HCT116 (cell line): Measurements from ENCODE around the gene GNG7. TPM values are rescaled to one million over a fixed set of nuclear protein-coding genes. Genes with fewer than 3 reads are reported as not detected.

Experiments
- ATAC-seq: fragments of 200-7000 bp; cut with Tn5 transposase; 2 replicates; pipeline ENCODE4 v1.9.1; 2020; ENCODE audit warnings: mild to moderate bottlenecking, moderate library complexity
- BruUV-seq: library from RNA; stranded (reverse); fragments of 400-500 nt; replicated peaks from 2 replicates; lab custom pipeline; 2021; lab: Mats Ljungman, UMichigan
- CTCF ChIA-PET: fragments of 300-600 bp; sonication (Branson Sonifier 250); formaldehyde crosslinking; loops from one replicate; lab custom pipeline; 2021; ENCODE audit warnings: antibody characterized with exemption; lab: Charles Lee
- POLR2A ChIA-PET: fragments of 300-600, 350-600 bp; sonication (Branson Sonifier 250); formaldehyde crosslinking; loops from one replicate; lab custom pipeline; 2021; ENCODE audit warnings: antibody characterized with exemption; lab: Charles Lee
- RAD21 ChIA-PET, 2 experiments: fragments of 300-600 bp; sonication (Branson Sonifier 250); formaldehyde crosslinking; loops; one replicate each; lab custom pipeline; 2023; ENCODE audit warnings: low total read pairs in 2 of 2; ENCODE audit not compliant: uncharacterized antibody in 2 of 2, unreplicated experiment in 2 of 2, low non-redundant PET in 1 of 2; lab: Charles Lee
- DNase-seq: peaks from one replicate; pipeline ENCODE4 v3.0.0-alpha.2; 2010; ENCODE audit warnings: low read depth, low spot score
- H2AFZ ChIP-seq: fragments of 200-600 bp; shearing (Covaris generic), sonication (generic); 2 replicates; pipeline ENCODE4 v1.6.1; 2017; ENCODE audit warnings: low read depth, mixed run types, mixed read lengths, antibody characterized with exemption, low read length; ENCODE audit not compliant: poor library complexity, severe bottlenecking
- H3K27ac ChIP-seq: 2 replicates; pipeline ENCODE4 v1.5.1; 2012; ENCODE audit warnings: low read depth, low read length
- H3K27me3 ChIP-seq: fragments of 200-600 bp; sonication (generic); 2 replicates; pipeline ENCODE4 v1.6.1; 2016; ENCODE audit warnings: mixed run types, low read length, mixed read lengths; ENCODE audit not compliant: insufficient read depth
- H3K36me3 ChIP-seq, 2 experiments: fragments of 200-500 bp in 1 of 2; fragments of 200-600 bp in 1 of 2; sonication (Bioruptor generic) in 1 of 2; sonication (generic) in 1 of 2; 2 replicates each; pipeline versions ENCODE4 v1.5.1 to v1.6.1; 2014 to 2016; ENCODE audit warnings: low read length in 2 of 2, inconsistent platforms in 1 of 2, mixed read lengths in 1 of 2, mixed run types in 1 of 2; ENCODE audit not compliant: insufficient read depth in 2 of 2, control insufficient read depth in 1 of 2
- H3K4me1 ChIP-seq, 2 experiments: fragments of 200-600 bp in 1 of 2; sonication (generic) in 1 of 2; 2 replicates each; pipeline versions ENCODE4 v1.5.1 to v1.6.1; 2012 to 2017; ENCODE audit warnings: low read length in 2 of 2, inconsistent platforms in 1 of 2, mild to moderate bottlenecking in 1 of 2, mixed read lengths in 1 of 2, mixed run types in 1 of 2, moderate library complexity in 1 of 2; ENCODE audit not compliant: insufficient read depth in 2 of 2, control insufficient read depth in 1 of 2
- H3K4me2 ChIP-seq: fragments of 200-600 bp; sonication (generic); 2 replicates; pipeline ENCODE4 v1.6.1; 2017; ENCODE audit warnings: mixed run types, low read length, mixed read lengths
- H3K4me3 ChIP-seq, 2 experiments: fragments of 200-600 bp in 1 of 2; sonication (generic) in 1 of 2; replicated peaks in 1 of 2; 2 replicates each; pipeline ENCODE4 v1.5.1; 2011 to 2016; ENCODE audit warnings: low read length in 2 of 2, control low read depth in 1 of 2, low read depth in 1 of 2, mild to moderate bottlenecking in 1 of 2, mixed read lengths in 1 of 2, mixed run types in 1 of 2
- H3K79me2 ChIP-seq: fragments of 200-600 bp; sonication (generic); 2 replicates; pipeline ENCODE4 v1.6.1; 2017; ENCODE audit warnings: mild to moderate bottlenecking, mixed run types, low read length, moderate library complexity, mixed read lengths; ENCODE audit not compliant: insufficient read depth
- H3K9ac ChIP-seq: fragments of 200-600 bp; sonication (generic); 2 replicates; pipeline ENCODE4 v1.6.1; 2016; ENCODE audit warnings: low read length, mixed read lengths
- H3K9me2 ChIP-seq: fragments of 200-600 bp; sonication (generic), shearing (Covaris generic); 2 replicates; pipeline ENCODE4 v1.6.1; 2017; ENCODE audit warnings: mixed run types, mild to moderate bottlenecking, moderate library complexity; ENCODE audit not compliant: insufficient read depth
- H3K9me3 ChIP-seq, 2 experiments: fragments of 200-500 bp in 1 of 2; fragments of 200-600 bp in 1 of 2; sonication (Bioruptor generic) in 1 of 2; sonication (generic) in 1 of 2; 2 replicates each; pipeline ENCODE4 v1.6.1; 2014 to 2017; ENCODE audit warnings: low read length in 2 of 2, mixed read lengths in 2 of 2, inconsistent platforms in 1 of 2, low read depth in 1 of 2, mild to moderate bottlenecking in 1 of 2, mixed run types in 1 of 2, moderate library complexity in 1 of 2; ENCODE audit not compliant: control insufficient read depth in 1 of 2, insufficient read depth in 1 of 2
- H4K20me1 ChIP-seq: fragments of 200-600 bp; sonication (generic), shearing (Covaris generic); 2 replicates; pipeline ENCODE4 v1.6.1; 2017; ENCODE audit warnings: mixed run types, mild to moderate bottlenecking, moderate library complexity; ENCODE audit not compliant: insufficient read depth
- EGR1 ChIP-seq: IDR thresholded peaks from 2 replicates; pipeline ENCODE4 v1.6.1; 2012; ENCODE audit warnings: low read depth
- RAD21 ChIP-seq: IDR thresholded peaks from 2 replicates; pipeline ENCODE4 v1.6.1; 2012; ENCODE audit warnings: low read depth, mild to moderate bottlenecking
- TCF7L2 ChIP-seq: IDR thresholded peaks from 2 replicates; pipeline ENCODE4 v1.7.0; 2011; ENCODE audit warnings: borderline replicate concordance, inconsistent platforms; ENCODE audit not compliant: insufficient read depth, insufficient read length; ENCODE audit errors: extremely low read depth
- ZFX ChIP-seq: fragments of 450-650 bp; IDR thresholded peaks from 2 replicates; pipeline ENCODE4 v1.6.1; 2017
- intact Hi-C: fragments of 100-400 bp; cut with micrococcal nuclease; formaldehyde crosslinking; loops from 2 replicates; pipeline ENCODE4 v1.10.0; 2022
- total RNA-seq: library from RNA; stranded (reverse); gene quantifications from one replicate; pipeline ENCODE4 v1.2.1, GENCODE V29; 2021; ENCODE audit not compliant: unreplicated experiment
- TF ChIP-seq, protein P1 (sequence below): IDR thresholded peaks from 2 replicates; pipeline ENCODE4 v1.6.1; 2012; ENCODE audit warnings: low read depth
- TF ChIP-seq, protein P2 (sequence below): IDR thresholded peaks from 2 replicates; pipeline ENCODE4 v1.6.1; 2012
- TF ChIP-seq, protein P3 (sequence below): IDR thresholded peaks from 2 replicates; pipeline ENCODE4 v1.6.1; 2011; ENCODE audit warnings: mild to moderate bottlenecking, low read length, moderate library complexity; ENCODE audit not compliant: insufficient replicate concordance; ENCODE audit errors: extremely low read depth

Gene GNG7
- total RNA-seq, 1 experiment from 2014 or later, result 11.3 TPM

DNA sequence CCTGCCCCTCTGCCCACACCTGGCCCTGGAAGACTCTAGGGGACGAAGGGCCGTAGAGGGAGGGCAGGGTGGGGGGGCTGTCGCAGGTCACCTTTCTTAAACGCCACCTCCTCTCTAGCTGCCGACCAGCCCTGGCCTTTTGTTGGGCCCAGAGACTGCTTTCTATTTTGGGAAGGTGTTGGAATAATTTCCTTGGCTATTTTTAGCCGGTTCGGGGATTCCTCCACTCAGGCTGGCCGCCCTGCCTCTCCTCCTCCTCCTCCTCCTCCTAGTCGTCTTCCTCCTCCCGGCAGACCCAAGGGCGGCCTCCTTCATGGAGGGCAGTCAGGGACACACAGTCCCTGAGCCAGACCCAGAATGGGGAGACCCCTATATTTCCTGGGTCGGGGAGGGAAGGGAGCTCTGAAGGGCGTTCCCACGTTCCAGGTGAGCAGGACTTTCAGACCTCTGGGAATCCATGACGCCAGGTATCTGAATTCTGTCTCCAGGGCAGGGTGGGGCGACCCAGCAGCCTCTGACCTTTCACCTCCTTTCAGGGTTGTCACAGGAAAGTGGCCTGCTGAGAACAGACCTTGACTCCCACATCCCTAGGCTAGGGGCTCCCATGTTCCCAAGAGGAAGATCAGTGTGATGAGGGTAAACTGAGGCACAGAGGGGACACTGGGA, 206.7 kb downstream of the GNG7 start:
- CTCF ChIA-PET, result interaction anchor here (1.4 to 2.6 kb wide), 2 partner anchors 8 to 84 kb away, joined by 7 read pairs; no protein-coding TSS in a partner anchor
- peak overlapping the region; percentile 54 to 66 for H3K4me3 ChIP-seq
- POLR2A ChIA-PET, result interaction anchor here (1.7 to 4.9 kb wide), 2 partner anchors 8 to 19 kb away, joined by 9 to 46 read pairs; partner anchors contain the start of gene GADD45B
- TF ChIP-seq TCF7L2 (no peak), RAD21 (no peak), EGR1 (no peak), ZFX (no peak)
- TF ChIP-seq, protein P1, sequence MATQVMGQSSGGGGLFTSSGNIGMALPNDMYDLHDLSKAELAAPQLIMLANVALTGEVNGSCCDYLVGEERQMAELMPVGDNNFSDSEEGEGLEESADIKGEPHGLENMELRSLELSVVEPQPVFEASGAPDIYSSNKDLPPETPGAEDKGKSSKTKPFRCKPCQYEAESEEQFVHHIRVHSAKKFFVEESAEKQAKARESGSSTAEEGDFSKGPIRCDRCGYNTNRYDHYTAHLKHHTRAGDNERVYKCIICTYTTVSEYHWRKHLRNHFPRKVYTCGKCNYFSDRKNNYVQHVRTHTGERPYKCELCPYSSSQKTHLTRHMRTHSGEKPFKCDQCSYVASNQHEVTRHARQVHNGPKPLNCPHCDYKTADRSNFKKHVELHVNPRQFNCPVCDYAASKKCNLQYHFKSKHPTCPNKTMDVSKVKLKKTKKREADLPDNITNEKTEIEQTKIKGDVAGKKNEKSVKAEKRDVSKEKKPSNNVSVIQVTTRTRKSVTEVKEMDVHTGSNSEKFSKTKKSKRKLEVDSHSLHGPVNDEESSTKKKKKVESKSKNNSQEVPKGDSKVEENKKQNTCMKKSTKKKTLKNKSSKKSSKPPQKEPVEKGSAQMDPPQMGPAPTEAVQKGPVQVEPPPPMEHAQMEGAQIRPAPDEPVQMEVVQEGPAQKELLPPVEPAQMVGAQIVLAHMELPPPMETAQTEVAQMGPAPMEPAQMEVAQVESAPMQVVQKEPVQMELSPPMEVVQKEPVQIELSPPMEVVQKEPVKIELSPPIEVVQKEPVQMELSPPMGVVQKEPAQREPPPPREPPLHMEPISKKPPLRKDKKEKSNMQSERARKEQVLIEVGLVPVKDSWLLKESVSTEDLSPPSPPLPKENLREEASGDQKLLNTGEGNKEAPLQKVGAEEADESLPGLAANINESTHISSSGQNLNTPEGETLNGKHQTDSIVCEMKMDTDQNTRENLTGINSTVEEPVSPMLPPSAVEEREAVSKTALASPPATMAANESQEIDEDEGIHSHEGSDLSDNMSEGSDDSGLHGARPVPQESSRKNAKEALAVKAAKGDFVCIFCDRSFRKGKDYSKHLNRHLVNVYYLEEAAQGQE, result no peak
- TF ChIP-seq, protein P2, sequence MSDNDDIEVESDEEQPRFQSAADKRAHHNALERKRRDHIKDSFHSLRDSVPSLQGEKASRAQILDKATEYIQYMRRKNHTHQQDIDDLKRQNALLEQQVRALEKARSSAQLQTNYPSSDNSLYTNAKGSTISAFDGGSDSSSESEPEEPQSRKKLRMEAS, result no peak
- TF ChIP-seq, protein P3, sequence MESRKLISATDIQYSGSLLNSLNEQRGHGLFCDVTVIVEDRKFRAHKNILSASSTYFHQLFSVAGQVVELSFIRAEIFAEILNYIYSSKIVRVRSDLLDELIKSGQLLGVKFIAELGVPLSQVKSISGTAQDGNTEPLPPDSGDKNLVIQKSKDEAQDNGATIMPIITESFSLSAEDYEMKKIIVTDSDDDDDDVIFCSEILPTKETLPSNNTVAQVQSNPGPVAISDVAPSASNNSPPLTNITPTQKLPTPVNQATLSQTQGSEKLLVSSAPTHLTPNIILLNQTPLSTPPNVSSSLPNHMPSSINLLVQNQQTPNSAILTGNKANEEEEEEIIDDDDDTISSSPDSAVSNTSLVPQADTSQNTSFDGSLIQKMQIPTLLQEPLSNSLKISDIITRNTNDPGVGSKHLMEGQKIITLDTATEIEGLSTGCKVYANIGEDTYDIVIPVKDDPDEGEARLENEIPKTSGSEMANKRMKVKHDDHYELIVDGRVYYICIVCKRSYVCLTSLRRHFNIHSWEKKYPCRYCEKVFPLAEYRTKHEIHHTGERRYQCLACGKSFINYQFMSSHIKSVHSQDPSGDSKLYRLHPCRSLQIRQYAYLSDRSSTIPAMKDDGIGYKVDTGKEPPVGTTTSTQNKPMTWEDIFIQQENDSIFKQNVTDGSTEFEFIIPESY, result no peak
- peak overlapping the region; percentile 69 for H3K27ac ChIP-seq
- no peaks in the 10 kb centered on the region for H4K20me1 ChIP-seq
- peak overlapping the region; percentile 30 for H2AFZ ChIP-seq
- intact Hi-C loops, result no loop called here
- H3K9me3 ChIP-seq, result 0 out of 4 replicates have a peak, but pooled peaks cover 0 to 2% of the 10 kb centered on the region in 2 experiments
- H3K4me1 ChIP-seq, result peaks cover 30 to 69% of the 10 kb centered on the region in 2 experiments
- DNase-seq (no peak), ATAC-seq (peak; percentile 52)
- RAD21 ChIA-PET, result no interaction called here
- H3K9ac ChIP-seq, result peak overlapping the region; percentile 71
- H3K79me2 ChIP-seq, result no peaks in the 10 kb centered on the region
- H3K27me3 ChIP-seq, result no peaks in the 10 kb centered on the region
- no peaks in the 10 kb centered on the region for H3K9me2 ChIP-seq
- H3K36me3 ChIP-seq, result no peaks in the 10 kb centered on the region
- H3K4me2 ChIP-seq, result peak overlapping the region; percentile 99
- TSS peak; percentile 60 for BruUV-seq
